GM19023 (cell line): ENCODE measurements around the gene CNTNAP2.

Source experiments
- ATAC-seq: cut with Tn5 transposase; IDR thresholded peaks from one replicate; pipeline ENCODE4 v1.9.1; 2021; ENCODE audit warnings: mild to moderate bottlenecking, moderate library complexity; ENCODE audit not compliant: unreplicated experiment

Gene CNTNAP2

DNA sequence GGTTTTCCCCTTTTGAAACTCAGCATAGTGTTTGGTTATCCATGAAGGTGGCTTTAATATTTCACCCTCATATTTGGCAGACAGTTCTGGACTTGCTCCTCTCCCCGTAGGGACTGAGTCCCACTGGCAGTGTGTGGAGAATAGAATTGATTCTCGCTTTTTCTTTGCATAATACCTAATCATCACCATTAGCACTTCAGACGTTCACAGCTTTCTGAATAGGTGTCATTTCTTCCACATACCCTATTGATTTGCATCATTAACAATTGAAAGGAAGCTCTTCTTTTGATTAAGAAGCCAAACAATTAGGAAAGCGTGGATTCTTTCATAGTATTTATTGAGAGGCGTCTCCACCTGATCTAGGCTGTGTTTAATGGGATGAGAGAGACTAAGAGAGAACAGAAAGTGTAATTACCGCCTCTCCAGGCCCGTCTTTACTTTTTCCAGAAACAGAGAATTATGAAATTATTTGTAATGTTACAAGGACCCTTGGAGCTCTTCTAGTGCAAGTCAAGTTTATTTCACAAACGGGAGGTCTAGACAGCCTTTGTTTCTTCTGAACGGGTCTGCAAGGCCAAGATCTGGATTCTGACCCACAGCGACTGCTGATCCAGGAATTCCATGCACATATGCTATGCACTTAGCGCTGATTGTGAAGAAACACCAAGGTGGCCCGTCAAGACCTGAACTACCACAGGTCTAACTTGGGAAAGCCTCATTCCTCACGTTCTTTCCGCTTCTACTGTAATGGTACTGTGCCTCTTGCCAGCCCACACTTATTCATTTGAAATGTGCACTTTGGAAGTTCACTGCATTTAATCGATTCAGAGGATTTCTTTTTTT, 2224.1 kb downstream of the CNTNAP2 start:
- no peak for ATAC-seq

DNA sequence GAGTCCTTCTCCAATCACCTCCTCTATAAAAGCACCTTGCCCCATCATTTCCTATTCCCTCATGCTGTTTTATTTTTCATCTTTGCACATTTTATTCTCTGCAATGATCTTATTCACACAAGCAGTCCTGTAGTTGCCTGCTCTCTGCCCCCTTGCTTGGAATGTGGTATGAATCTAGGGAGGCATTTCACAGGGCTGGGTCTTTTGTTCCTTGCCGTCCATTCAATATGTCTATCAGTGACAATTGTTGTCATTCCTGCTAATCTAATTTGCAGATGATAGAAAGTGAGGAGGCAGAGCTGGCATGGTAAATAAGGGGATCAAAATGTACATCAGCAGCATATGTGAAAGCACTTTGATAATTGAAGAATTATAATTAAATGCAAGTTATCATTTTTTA, 2227.8 kb downstream of the CNTNAP2 start:
- no peak for ATAC-seq

- no peak for ATAC-seq
These were observed 2231.4 kb downstream of the CNTNAP2 start for GRCh38 chr7:148347981-148348380.

DNA sequence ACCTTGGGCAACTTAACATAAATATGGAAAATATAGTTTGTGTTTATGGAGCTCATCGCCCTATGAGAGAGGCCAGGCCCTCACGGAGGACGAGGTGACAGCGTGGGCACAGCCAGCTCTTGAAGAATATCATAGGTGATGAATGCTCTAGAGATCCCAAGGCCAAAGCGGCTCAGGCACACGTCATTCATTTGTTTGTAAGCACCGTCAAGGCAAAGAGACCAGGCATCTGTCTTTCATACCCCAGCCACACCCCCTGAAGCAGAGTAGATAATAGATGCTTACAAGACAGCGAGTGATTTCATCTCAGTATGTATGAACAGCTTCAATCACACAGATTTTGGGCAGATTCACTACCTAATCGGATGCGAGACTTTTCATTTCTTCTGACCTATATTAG, 2231.9 kb downstream of the CNTNAP2 start:
- ATAC-seq, result no peak

DNA sequence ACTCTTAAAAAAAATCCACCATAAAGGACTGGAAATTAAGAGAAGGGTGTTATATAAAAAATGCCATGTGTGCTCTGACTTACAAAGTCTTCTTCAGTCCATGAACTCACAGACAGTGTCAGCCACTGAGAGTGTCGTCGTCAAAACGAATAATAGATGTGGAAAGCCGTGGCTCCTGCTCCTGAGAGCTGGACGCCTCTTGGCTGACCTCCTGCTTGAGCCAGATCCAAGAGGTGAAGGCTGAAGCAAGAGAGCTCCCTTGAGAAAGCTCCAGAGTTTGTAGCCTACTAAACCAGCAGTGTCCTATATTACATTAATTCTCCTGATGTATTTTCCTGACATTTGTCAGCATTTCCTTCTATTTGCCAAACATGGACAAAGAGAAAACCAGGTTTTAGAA, 2239.7 kb downstream of the CNTNAP2 start:
- ATAC-seq, result no peak

DNA sequence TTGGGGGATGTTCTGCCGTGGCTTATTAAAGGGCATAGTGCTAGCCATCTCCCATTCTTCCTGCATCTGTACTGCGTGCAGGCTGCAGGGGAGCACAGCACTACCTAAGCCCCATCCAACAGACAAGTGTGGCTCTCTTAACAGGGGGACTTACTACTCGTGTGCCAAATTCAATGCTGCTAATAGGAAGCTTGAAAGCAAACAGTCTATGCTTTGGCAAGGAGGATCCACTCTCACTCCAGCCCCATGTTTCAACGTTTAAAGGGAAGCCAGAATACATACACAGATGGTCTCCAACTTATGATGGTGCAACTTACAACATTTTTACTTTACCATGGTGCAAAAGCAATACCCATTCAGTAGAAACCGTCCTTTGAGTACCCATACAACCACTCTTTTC, 2245.9 kb downstream of the CNTNAP2 start:
- no peak for ATAC-seq

DNA sequence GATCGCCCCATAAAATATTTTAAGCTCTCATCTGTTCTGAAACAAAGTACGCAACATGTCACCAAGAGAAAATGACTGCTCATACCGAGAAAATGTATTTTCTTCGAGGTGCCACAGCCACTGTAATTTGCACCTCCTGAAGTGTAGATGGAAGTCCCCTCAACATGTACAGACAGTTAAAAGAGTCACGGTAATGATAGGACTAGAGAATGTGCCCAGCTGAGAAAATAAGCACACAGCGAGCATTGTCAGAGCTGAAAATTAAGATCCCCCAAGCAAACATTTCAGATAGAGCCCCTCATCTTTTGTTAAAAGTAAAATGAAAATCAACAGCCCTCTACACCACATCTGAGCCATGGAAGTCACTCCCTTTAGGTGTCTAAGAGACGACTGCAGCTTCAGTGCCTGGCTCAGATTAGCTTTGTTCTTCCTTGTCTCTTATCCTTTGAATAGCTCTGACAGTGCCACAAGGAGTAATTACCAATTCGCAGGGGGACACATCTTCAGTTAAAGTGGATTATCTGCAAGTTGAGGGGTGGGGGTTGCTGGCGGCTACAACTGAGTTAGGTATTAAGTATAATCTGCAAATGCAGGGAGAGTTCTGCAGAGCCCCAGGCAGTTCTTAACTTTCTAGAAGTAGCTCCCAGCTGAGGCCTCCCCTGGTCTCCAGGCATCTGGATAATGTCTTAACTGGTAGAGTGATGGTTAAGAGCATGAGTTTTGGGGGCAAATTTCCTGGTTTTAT, 2251.3 kb downstream of the CNTNAP2 start:
- ATAC-seq, result no peak

DNA sequence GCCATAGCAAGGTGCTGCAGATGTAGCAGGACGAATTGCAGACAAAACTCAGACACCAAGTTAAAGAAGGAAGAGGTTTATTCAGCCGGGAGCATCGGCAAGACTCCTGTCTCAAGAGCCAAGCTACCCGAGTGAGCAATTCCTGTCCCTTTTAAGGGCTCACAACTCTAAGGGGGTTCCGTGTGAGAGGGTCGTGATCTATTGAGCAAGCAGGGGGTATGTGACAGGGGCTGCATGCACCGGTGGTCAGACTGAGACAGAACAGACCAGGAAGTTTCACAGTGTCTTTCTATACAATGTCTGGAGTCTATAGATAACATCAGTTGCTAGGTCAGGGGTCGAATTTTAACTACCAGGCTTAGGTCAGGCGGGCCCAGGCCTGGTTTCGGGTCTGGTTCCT, 2252.0 kb downstream of the CNTNAP2 start:
- ATAC-seq, result no peak

DNA sequence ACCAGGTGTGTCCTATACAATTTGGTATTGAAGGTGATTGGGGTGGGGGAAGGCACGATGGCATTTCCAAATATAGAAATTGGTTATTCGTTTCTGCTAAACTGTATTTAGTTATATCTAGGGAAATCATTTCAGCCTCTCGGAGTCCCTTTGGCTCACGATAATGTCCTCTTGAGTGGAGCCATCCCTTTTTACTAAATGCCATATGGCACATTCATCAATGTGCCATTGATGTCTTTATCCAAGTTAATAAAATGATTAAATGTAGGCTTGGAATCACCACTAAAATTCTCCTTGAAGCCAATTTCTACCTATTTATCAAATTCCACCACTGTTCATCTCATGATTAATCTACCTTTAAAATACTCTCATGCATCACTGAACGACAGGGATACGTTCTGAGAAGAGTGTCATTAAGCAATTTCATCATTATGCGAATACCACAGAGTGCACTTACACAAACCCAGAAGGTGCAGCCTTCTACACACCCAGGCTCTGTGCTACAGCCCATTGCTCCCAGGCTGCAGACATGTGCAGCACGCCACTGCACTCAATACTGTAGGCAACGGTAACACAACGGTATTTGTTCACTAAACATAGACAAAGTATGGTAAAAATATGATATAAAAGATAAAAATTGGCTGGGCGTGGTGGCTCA, 2254.8 kb downstream of the CNTNAP2 start:
- no peak for ATAC-seq

DNA sequence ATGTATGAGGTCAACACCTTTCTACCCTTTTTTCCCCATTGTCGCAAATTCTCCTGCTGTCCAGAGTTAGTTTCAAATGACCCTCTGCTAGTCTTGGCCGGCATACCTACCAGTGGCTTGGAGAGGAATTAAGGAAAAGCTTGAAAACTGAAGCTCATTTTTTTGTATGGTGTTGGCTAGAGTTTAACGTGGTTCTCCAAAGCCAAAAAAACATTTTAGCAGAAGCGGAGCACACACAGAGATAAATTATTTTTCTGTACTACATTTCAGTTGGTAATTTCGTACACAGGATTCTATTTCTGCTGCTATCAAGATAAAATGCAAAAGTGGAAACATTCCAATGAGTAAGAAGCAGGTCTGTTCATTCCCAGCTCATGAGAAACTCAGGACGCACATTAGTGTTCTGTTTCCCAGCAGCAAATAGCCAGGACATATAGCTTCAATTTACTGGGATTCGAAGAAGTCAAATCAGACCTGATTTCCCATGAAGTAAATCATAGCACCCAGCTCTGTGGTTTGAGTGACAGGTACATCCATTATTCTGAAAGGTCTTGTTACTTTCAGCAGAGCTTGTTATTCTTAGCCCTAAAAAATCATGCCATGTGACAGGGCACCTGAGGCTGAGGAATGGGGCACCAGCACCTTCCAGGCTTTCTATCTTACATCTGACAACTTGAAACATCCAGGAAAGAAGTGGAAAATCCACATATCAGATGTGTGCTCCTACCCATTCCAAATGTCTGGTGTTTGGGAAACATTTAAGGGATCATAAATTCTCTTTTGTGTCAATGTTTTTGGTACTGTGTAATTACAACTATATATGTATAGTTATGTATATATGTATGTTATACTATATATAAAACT, 2258.0 kb downstream of the CNTNAP2 start:
- ATAC-seq, result no peak

DNA sequence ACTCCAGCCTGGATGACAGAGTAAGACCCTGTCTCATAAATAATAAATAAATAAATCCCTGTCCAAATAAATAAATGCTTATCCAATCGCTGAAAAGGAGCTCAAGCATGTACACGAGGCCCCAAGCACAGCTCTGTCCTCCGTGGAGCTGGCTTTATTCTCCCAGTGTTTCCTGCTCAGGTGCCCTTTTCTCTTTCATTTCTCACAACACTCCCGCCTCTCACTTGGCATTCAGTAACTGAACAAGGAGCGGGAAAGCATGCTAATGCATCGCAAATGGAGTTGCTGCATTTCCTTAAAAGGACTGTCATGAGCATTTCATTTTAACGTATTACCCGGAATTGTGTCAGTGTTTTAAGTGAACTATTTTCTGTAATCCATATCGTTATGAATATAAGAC, 2263.1 kb downstream of the CNTNAP2 start:
- ATAC-seq, result no peak

DNA sequence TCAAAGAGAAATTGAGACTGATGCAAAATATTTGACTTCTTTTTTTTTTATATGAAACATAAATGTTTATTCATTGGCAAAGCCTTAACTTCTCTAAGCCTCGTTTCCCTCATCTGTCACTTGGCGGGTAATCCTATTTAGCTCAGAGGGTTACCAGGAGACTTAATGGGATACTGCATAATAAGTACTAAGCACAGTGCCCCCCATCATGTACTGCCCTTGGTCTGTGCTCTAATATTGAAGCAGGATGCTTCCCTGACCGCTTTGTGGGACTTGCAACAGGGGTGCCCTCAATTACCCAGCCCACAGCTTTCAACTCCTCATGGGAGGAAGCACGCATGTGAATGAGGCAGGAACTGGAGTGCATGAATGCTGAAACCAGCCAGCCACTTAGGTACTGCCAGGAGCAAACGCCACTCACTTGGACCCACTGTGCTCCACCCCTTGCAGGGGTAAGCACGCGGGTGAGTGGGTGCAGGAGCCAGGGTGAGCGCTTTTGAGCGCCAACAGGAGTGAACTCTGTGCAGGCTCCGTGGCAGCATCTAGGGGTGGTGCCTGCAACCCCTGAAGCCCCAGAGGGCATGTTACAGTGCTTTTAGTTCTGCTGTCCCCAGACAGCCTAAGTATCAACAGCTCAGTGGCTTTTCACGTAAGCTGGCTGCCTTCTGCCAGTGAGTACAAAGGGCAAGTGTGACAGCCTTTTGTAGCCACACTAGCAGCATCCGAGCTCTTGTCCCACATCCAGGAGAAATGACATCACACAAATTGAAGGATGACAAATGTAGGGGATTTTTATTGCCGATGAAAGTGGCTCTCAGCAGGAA, 2264.2 kb downstream of the CNTNAP2 start:
- ATAC-seq, result no peak

DNA sequence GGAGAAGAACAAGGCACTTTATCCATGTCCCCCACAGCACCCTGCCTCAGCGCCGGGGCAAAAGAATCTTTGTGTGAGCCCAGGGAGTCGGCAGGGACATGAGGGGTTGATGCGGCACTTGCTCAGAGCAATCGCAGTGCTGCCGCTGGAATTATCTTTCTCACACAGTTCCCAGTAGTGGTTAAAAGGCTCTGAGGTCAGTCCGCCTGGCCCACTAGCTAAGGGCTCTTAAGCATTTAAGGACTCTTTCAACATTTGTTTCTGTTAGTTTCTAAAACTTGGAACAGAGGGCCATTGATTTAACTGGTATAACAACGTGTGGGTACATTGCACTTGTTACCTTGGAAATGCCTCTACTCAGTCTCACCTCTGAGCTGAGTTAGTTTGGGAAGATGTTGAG, 2266.0 kb downstream of the CNTNAP2 start:
- no peak for ATAC-seq

GRCh38 chr7:148383651-148384050, 2267.1 kb downstream of the CNTNAP2 start:
- no peak for ATAC-seq

DNA sequence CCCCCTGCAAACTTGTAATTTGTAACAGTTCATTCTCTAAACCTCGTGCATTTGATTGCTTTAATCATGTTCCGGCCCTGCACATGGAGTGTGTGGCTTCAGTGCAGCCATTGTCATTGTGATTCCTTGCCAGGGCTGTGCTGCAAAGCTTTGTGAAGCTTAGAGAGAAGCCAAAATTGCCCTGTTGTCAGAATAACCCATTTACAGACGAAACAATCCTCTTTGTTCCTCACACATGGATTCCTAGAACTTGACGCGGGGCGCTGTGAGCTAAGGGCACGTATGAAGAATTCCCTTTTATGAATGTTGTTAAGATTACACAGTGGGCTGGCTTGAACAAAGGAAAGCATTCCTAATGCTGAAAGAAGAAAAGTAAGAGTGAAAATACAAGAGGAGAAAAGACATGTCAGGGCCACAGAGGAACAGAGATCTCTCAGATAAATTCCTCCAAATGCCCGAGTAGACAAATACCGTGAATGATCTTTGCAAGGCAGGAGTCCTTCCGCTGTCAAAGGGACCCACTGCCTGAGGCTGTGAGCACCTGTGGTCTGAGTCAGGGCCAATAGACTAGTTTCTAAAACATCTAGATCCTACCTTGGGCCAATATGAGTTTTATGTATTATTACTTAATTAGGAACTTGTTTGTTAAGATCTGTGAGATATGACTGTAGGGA, 2268.5 kb downstream of the CNTNAP2 start:
- no peak for ATAC-seq

DNA sequence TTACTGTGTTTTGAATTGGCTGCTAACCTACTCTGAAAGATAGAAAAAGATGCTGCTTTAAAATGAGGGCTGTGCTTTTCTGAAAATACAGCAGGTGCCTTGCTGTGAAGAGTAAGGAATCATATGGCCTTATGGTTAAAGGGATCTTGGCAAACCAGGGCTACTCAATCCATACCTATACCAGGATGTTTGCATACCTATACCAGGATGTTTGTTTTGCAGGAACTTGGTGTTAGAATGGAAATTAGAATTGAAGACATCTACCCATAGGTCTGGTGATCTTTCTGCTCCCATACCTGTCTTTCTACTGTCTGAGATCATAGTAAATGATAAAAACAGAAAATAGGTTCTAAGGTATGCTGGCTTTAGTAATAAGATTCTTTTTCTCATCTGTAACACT, 2273.8 kb downstream of the CNTNAP2 start:
- no peak for ATAC-seq

GRCh38 chr7:148391591-148391990, 2275.0 kb downstream of the CNTNAP2 start:
- no peak for ATAC-seq

DNA sequence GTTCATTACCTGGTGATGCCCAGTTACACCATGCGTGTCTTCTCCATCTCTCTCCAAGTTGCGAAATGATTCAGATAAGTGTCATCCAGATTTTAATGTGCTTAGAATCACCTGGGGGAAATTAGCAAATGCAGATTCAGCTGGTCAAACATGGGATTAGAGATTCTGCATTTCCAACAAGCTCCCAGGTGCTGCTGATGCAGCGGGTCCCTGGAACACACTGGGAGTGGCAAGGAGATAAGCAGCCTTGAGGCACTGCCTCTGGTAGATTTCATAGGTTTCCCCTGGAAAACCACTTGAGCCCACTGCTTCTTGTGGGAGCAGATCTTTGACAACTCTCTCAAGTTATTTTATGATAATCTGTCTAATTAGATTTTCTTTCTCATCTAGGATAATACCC, 2278.0 kb downstream of the CNTNAP2 start:
- ATAC-seq, result no peak

GRCh38 chr7:148395352-148395811, 2278.8 kb downstream of the CNTNAP2 start:
- no peak for ATAC-seq
